Measurements from ENCODE around the gene MMADHC.
A peak's percentile ranks its signal among the peaks of the same experiment; 100 is the strongest.

The MMADHC gene

DNA sequence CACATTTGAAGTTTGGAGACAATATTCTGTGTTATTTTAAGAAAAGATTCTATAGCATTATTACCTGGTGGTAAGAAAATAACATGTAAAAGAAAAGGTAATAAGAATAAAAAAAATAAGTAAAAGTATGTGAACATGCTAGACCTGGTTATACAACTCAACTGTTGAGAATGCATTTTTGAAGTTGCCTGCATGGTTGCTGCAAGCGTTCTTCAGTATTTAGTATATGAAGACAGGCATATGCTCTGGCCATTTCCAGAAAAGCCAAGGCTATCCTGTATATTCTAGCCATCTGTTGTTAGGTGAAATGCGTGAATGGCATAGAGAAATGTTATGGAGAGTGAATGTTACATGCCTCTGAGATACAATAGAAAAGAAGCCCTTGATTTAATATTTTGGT, 6.8 kb upstream of the MMADHC start:
- H3K27me3 ChIP-seq (ENCODE audit: insufficient read depth, poor library complexity, severe bottlenecking): no peaks in the 10 kb centered on the region
- H3K4me3 ChIP-seq (replicated peaks; ENCODE audit: insufficient read depth, low read length): no peak overlapping the region
- no peak for DNase-seq (ENCODE audit: low read depth in 1 of 2, low spot score in 1 of 2)
- no peak overlapping the region for H3K27ac ChIP-seq (replicated peaks)
- TF ChIP-seq CTCF (IDR thresholded peaks at IDR 0.05; ENCODE audit: insufficient read depth, low read length) (no peak), REST (IDR thresholded peaks at IDR 0.05; ENCODE audit: insufficient replicate concordance, low read depth) (no peak), GABPA (IDR thresholded peaks at IDR 0.05; ENCODE audit: low read depth) (no peak), SPI1 (IDR thresholded peaks at IDR 0.05; ENCODE audit: borderline replicate concordance, low read depth) (no peak), POLR2AphosphoS5 (IDR thresholded peaks at IDR 0.05; ENCODE audit: low read depth) (no peak)

GRCh38 chr2:149587950-149588487, 444 bp upstream of the MMADHC start:
- no peaks in the 10 kb centered on the region for H3K27me3 ChIP-seq (ENCODE audit: insufficient read depth, poor library complexity, severe bottlenecking)
- H3K27ac ChIP-seq (replicated peaks): peak overlapping the region; percentile 89
- TF ChIP-seq CTCF (IDR thresholded peaks at IDR 0.05; ENCODE audit: insufficient read depth, low read length) (no peak), POLR2AphosphoS5 (IDR thresholded peaks at IDR 0.05; ENCODE audit: low read depth) (no peak), SPI1 (IDR thresholded peaks at IDR 0.05; ENCODE audit: borderline replicate concordance, low read depth) (no peak), GABPA (IDR thresholded peaks at IDR 0.05; ENCODE audit: low read depth) (no peak), REST (IDR thresholded peaks at IDR 0.05; ENCODE audit: insufficient replicate concordance, low read depth) (no peak)
- DNase-seq (ENCODE audit: low read depth in 1 of 2, low spot score in 1 of 2): no peak
- H3K4me3 ChIP-seq (replicated peaks; ENCODE audit: insufficient read depth, low read length): peak overlapping the region; percentile 65

GRCh38 chr2:149586898-149587219, 716 bp downstream of the MMADHC start:
- Histone ChIP-seq H3K27me3 (ENCODE audit: insufficient read depth, poor library complexity, severe bottlenecking) (no peaks in the 10 kb centered on the region), H3K4me3 (replicated peaks; ENCODE audit: insufficient read depth, low read length) (peak overlapping the region; percentile 65), H3K27ac (replicated peaks) (peak overlapping the region; percentile 89)
- TF ChIP-seq POLR2AphosphoS5 (IDR thresholded peaks at IDR 0.05; ENCODE audit: low read depth) (no peak), CTCF (IDR thresholded peaks at IDR 0.05; ENCODE audit: insufficient read depth, low read length) (no peak), REST (IDR thresholded peaks at IDR 0.05; ENCODE audit: insufficient replicate concordance, low read depth) (no peak)
- DNase-seq (ENCODE audit: low read depth in 1 of 2, low spot score in 1 of 2): no peak
